GM18861 (cell line): ENCODE measurements around the gene PSG2.
"Not testable (repeated sequence)": the region's sequence is repeated elsewhere in the genome, so short reads cannot be mapped to it uniquely, and the experiment has no call there.

ENCODE experiments used
- ATAC-seq: cut with Tn5 transposase; IDR thresholded peaks from one replicate; pipeline ENCODE4 v1.9.1; 2021; ENCODE audit not compliant: unreplicated experiment

PSG2 gene

GRCh38 chr19:43082601-43083000, at the start of gene PSG2:
PSG2 (minus strand) TSS chr19:43082701; CDS start chr19:43082569, 132 bp downstream.
- ATAC-seq = not testable (repeated sequence)

DNA sequence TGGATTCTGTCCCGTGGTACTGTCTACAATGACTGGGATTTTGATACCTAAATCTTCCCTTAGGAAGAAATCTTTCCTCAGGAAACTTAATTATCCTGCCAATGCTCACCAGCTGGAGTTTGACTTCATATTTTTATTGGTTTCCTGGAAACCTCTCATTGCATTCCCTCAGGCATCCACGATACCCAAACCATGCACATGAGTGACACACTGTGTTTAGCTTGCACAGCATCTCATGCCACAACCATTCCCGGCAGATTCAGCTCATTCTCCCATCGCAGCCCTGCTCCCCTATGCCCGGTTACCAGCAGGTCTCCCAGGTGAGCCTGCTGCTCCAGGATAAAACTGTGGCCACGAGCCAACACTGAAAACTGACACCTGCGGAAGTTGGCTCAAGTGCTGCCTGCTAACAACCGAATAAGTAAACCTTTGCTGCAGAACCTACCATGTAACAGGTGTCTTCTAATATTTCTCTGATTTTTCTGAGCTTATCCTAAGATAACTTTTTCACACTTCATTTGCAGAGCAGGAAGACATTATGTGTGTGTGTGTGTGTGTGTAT, 48.9 kb upstream of the PSG2 start:
- ATAC-seq = not testable (repeated sequence)

DNA sequence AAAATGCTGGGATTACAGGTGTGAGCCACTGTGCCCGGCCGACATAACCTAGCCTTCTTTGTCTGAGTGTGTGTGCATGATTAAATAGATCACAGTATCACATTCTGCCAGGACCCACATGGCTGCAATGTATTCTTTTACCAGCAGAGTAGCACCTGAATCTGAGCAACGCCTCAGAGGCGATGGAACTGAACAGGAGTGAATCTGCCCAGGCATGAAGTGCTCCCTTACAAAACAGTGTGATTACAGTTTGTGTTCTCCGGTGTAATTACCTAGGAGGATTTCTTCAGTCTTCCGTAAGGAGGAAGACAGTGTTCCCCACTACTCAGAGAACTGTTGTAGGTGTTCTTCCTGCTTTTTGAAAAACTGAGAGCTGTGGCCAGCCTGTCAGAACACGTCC, 46.7 kb upstream of the PSG2 start:
- not testable (repeated sequence) for ATAC-seq

- not testable (repeated sequence) for ATAC-seq
Measured at GRCh38 chr19:43127336-43127735, 44.8 kb upstream of the PSG2 start.

DNA sequence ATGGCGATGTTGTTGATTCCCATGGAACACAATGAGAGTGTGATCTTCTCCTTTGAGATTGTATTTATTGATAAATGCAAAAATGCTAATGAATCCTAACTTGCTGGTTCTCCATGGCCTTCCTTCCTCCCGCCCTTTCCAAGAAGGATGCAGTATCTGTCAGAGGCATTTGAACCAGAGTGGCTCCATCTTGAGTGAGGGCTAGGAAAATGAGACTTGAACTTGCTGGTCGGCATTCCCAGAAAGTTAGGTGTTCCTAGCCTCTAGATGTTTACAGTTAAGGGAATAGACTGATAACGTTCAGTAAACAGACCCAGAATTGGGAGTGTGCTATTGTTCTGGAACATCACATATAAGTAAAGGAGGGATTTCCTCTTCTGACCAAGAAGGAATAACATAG, 44.2 kb upstream of the PSG2 start:
- ATAC-seq = no peak

- no peak for ATAC-seq
Measured at GRCh38 chr19:43124360-43124759, 41.9 kb upstream of the PSG2 start.

- ATAC-seq = not testable (repeated sequence)
Measured at GRCh38 chr19:43120433-43121026, 38.0 kb upstream of the PSG2 start.

DNA sequence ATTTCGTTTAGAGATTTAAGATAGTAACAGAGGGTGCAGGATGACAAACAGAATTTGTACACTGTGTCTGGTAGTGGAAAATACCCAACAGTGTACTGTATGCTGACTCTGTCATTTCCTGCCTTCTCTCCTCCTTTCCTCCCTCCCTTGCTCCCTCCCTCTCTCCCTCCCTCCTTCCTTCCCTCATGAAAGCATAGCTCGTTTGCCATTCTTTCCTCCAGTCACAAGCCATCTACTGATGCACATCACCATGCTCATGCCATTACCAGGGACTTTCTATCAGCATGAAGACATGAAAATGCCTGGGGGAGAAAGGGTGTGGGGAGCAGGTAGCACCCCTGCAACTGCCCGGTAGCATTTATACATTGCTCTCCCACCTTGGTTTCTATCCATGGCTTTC, 37.0 kb upstream of the PSG2 start:
- ATAC-seq = not testable (repeated sequence)

- not testable (repeated sequence) for ATAC-seq
Measured at GRCh38 chr19:43116421-43116820, 33.9 kb upstream of the PSG2 start.

DNA sequence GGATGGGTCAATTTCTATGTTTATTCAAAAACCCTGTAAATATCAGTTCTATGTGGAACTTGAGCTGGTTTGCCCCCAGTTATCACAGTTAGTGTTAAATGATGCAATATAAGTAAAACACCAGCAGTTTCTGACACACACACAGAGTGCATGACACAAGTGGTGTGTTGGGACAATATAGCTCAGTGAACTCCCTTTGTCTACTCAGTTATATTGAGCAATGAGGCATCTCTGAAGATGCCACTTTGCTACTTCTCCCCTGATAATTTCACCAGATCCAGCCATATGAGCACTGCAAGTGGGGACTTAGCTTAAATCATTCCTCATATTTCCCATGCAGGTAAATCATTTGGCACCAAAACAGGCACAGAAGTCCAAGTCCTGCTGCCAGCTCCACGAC, 33.0 kb upstream of the PSG2 start:
- ATAC-seq = not testable (repeated sequence)

DNA sequence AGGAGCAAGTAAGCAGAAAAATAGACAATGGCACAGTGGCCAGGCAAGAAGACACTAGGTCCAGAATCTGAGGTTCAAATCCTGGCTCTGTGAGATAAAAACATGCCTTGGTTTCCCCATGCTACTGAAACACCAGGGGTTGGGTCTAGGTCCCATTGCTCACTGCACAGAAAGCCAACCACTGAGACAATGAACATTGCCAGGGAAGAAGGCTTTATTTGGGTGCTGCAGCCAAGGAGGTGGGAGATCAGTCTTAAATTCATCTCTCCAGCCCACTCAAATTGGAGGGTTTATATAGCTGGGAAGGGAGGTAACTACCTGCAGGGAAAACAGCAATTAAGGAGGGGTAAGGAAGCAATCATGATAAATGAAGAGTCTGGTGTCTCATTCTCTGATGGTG, 32.6 kb upstream of the PSG2 start:
- ATAC-seq = not testable (repeated sequence)

GRCh38 chr19:43114626-43115025, 32.1 kb upstream of the PSG2 start:
- not testable (repeated sequence) for ATAC-seq

DNA sequence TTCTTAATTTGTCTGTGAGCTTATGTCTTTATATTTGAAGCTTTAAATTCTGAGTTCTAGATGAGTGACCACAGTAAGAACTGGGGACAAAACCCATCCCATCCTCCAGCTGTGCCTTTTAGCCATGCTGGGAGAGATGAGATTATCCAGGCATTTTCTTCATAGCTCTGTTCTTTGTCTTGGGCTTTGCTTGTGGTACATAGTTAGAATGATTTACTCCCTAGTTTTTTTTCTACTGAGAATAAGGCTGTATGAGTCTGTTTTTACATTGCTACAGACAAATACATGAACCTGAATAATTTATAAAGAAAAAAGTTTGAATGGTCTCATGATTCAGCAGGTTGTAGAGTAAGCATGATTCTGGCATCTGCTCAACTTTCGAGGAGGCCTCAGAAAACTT, 24.9 kb upstream of the PSG2 start:
- not testable (repeated sequence) for ATAC-seq

GRCh38 chr19:43105496-43105895, 23.0 kb upstream of the PSG2 start:
- no peak for ATAC-seq

GRCh38 chr19:43104215-43104850, 21.8 kb upstream of the PSG2 start:
- not testable (repeated sequence) for ATAC-seq

- no peak for ATAC-seq
Measured at GRCh38 chr19:43101950-43102349, 19.4 kb upstream of the PSG2 start.

DNA sequence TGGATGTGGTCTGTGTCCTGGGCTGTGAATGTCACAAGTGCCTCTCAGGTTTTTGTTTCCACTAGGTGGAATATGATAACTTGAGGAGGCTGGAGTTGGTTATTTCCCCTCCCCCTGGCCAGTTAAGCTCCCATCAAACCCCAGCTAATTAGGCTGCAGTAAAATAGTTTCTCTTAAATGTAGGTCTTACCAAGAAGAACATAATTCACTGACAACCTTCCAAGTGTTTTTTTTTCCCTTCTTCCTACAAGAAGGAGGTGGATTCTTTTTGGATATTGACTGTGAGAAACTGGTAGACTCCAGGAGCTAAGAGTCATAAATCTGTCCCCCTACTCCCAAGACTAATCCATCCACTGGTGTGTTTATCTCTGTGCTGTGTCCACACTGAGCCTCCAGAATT, 15.9 kb upstream of the PSG2 start:
- ATAC-seq = not testable (repeated sequence)

- not testable (repeated sequence) for ATAC-seq
Measured at GRCh38 chr19:43087702-43088340, 5.3 kb upstream of the PSG2 start.

GRCh38 chr19:43085796-43086530, 3.5 kb upstream of the PSG2 start:
- not testable (repeated sequence) for ATAC-seq

GRCh38 chr19:43084196-43084832, 1.8 kb upstream of the PSG2 start:
- ATAC-seq = not testable (repeated sequence)

GRCh38 chr19:43083721-43084120, 1.2 kb upstream of the PSG2 start:
- ATAC-seq = not testable (repeated sequence)
